Activated naive CD8-positive, alpha-beta T cell treated with anti-CD3 and anti-CD28 coated beads for 36 hours (primary cell): ENCODE data around the gene GABBR1. TPM values are rescaled to one million over a fixed set of nuclear protein-coding genes. Genes with fewer than 3 reads are reported as not detected.

Experiments
- DNase-seq: peaks from one replicate; pipeline ENCODE4 v3.0.0; 2021
- H3K27ac Mint-ChIP-seq: one replicate; pipeline ENCODE4 v1.8.0; 2022; ENCODE audit warnings: mild to moderate bottlenecking, moderate library complexity, mixed read lengths
- H3K27me3 Mint-ChIP-seq: one replicate; pipeline ENCODE4 v1.8.0; 2022; ENCODE audit warnings: mild to moderate bottlenecking, mixed read lengths
- H3K36me3 Mint-ChIP-seq: one replicate; pipeline ENCODE4 v1.8.0; 2021; ENCODE audit warnings: mild to moderate bottlenecking, mixed read lengths
- H3K4me1 Mint-ChIP-seq: one replicate; pipeline ENCODE4 v1.8.0; 2021; ENCODE audit warnings: mixed read lengths
- H3K4me3 Mint-ChIP-seq: one replicate; pipeline ENCODE4 v1.8.0; 2022; ENCODE audit warnings: mild to moderate bottlenecking, moderate library complexity, mixed read lengths
- H3K9me3 Mint-ChIP-seq: one replicate; pipeline ENCODE4 v1.8.0; 2022; ENCODE audit warnings: mixed read lengths
- total RNA-seq, 2 experiments: library from RNA; stranded (reverse); gene quantifications; one replicate each; pipeline ENCODE4 v1.2.3, GENCODE V29; 2021

GABBR1 gene
- total RNA-seq, 2 experiments from 2014 or later = 7.2 to 7.6 TPM

- H3K36me3 Mint-ChIP-seq = no peaks in the 10 kb centered on the region
- peaks cover 51% of the 10 kb centered on the region for H3K27me3 Mint-ChIP-seq
- DNase-seq = peak; percentile 37
- H3K27ac Mint-ChIP-seq = peak overlapping the region; percentile 87
- no peaks in the 10 kb centered on the region for H3K9me3 Mint-ChIP-seq
- peaks cover 16% of the 10 kb centered on the region for H3K4me1 Mint-ChIP-seq
- H3K4me3 Mint-ChIP-seq = peak overlapping the region; percentile 73
Observed at GRCh38 chr6:29553268-29554057, 79.5 kb downstream of the GABBR1 start.

GRCh38 chr6:29552512-29553051 lies 80.4 kb downstream of the GABBR1 start:
- Mint-ChIP-seq H3K27me3 (peaks cover 58% of the 10 kb centered on the region), H3K9me3 (no peaks in the 10 kb centered on the region), H3K4me3 (peak overlapping the region; percentile 73), H3K27ac (peak overlapping the region; percentile 87), H3K36me3 (no peaks in the 10 kb centered on the region), H3K4me1 (peaks cover 16% of the 10 kb centered on the region)
- no peak for DNase-seq

DNA sequence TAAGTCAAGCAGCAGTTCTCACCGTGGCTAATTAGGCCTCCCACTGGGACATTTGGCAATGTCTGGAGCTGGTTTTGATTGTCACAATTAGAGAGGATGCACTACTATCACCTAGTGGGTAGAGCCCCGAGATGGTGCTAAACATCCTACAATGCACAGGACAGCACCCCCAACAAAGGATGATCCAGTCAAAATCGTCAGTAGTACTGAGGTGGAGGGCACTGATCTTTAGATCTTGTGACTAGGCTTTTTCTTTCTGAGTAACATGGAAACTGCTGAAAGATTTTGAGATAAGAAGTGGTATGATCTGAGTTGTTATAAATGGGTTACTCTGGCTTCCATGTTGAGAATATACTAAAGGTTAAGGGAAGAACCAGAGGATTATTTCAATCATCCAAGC lies 85.4 kb downstream of the GABBR1 start:
- Mint-ChIP-seq H3K36me3 (no peaks in the 10 kb centered on the region), H3K4me3 (no peak overlapping the region)
- no peak for DNase-seq

DNA sequence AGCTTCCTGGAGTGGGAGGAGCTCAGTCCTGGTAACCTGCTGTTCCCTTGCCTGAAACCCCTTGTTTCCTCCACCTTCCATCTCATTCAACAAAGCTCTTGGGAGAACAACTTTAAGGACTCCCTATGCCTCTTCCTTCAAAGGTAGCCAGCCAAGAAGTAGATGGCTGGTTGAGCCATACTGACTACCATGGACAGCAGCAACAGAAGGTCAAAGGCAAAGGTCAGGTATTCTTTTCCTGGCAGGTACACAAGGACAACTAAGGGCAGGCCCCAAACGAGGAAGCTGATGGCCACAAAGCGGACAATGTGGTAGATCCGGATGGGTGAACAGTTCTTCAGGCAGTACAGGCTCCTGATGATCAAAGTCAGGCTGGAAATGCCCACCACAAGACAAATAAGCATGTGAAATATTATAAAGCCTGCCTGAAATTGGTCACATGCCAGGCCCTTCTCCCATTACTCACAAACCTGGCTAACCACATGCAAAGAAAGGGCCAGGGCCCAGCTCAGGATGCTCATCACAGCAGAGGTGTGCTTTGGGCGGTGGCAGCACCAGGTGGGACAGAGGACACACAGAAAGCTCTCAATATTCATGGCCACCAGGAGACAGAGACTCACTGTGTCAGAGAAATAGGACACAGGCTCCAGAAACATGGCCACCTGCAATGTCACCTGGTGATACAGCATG lies 95.1 kb downstream of the GABBR1 start:
- Mint-ChIP-seq H3K27ac (no peak overlapping the region), H3K4me1 (peaks cover 3% of the 10 kb centered on the region), H3K36me3 (no peaks in the 10 kb centered on the region), H3K27me3 (peaks cover 27% of the 10 kb centered on the region), H3K4me3 (no peak overlapping the region), H3K9me3 (no peaks in the 10 kb centered on the region)
- DNase-seq = no peak

More for the DNA sequence above, 85.4 kb downstream of the GABBR1 start:
- H3K27me3 Mint-ChIP-seq = peaks cover 30% of the 10 kb centered on the region
- H3K4me1 Mint-ChIP-seq = peaks cover 8% of the 10 kb centered on the region
- H3K27ac Mint-ChIP-seq = no peak overlapping the region
- H3K9me3 Mint-ChIP-seq = no peaks in the 10 kb centered on the region

GRCh38 chr6:29532320-29532951 lies 100.5 kb downstream of the GABBR1 start:
- H3K36me3 Mint-ChIP-seq = no peaks in the 10 kb centered on the region
- no peak overlapping the region for H3K27ac Mint-ChIP-seq
- peaks cover 15% of the 10 kb centered on the region for H3K27me3 Mint-ChIP-seq
- DNase-seq = no peak
- no peak overlapping the region for H3K4me3 Mint-ChIP-seq
- peaks cover 6% of the 10 kb centered on the region for H3K4me1 Mint-ChIP-seq
- no peaks in the 10 kb centered on the region for H3K9me3 Mint-ChIP-seq

DNA sequence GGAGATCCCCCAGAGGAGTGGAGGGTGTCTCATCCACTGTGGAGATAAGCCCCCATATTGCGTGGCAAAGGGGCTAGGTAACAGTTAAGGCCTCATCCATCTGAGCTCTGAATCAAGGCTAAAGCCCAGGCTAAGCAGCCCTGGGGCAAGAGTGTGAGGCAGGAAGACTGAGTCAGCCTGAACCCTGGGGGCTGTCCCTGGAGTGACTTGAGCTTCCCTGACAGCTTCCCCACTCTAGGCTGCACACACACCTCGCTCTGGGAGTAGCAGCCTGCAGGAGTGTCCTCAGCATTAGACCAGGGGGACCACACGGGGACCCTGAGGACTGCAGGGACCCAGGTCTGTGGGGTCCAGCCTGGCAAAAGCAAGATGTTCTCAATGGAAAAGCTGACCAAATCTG lies 101.3 kb downstream of the GABBR1 start:
- H3K9me3 Mint-ChIP-seq = no peaks in the 10 kb centered on the region
- no peaks in the 10 kb centered on the region for H3K36me3 Mint-ChIP-seq
- peaks cover 3% of the 10 kb centered on the region for H3K4me1 Mint-ChIP-seq
- H3K27ac Mint-ChIP-seq = no peak overlapping the region
- peak; percentile 22 for DNase-seq
- peaks cover 15% of the 10 kb centered on the region for H3K27me3 Mint-ChIP-seq
- H3K4me3 Mint-ChIP-seq = no peak overlapping the region

DNA sequence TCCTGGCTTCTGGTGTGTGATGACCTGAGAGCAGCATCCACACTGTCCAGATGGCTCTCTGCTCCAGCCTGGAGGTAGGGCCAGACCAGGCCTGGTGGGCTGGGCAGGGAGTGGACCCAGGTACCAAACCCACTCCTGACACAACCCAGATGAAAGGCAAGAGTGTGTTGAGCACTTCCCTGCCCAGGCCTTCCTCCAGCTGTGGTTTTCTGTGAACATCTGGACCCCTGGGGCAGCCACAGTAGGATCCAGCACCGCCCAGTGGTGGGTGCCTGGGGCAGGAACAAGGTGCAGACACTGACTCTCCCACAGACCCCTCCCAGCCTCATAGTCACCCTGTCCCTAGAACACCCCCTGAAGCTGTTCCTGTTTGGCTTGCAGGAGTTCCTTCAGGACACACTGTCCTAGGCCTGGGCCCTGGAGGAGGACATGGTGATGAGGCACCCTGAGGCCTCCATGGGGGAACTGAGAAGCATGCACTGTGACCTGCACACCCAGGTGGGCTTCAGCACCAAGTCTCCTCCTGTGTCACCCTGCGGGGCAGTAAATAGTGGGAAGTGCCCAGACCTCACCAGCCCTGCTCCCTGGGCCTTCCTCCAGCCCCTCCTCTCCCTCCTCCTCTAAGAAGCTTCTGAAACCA lies 102.2 kb downstream of the GABBR1 start:
- Mint-ChIP-seq H3K27me3 (peaks cover 22% of the 10 kb centered on the region), H3K4me1 (peaks cover 3% of the 10 kb centered on the region), H3K4me3 (no peak overlapping the region), H3K9me3 (no peaks in the 10 kb centered on the region), H3K36me3 (no peaks in the 10 kb centered on the region), H3K27ac (no peak overlapping the region)
- DNase-seq = no peak

GRCh38 chr6:29529956-29530355 lies 103.0 kb downstream of the GABBR1 start:
- no peaks in the 10 kb centered on the region for H3K36me3 Mint-ChIP-seq
- peaks cover 31% of the 10 kb centered on the region for H3K27me3 Mint-ChIP-seq
- H3K9me3 Mint-ChIP-seq = no peaks in the 10 kb centered on the region
- H3K4me3 Mint-ChIP-seq = no peak overlapping the region
- no peak for DNase-seq
- no peak overlapping the region for H3K27ac Mint-ChIP-seq
- peaks cover 3% of the 10 kb centered on the region for H3K4me1 Mint-ChIP-seq

DNA sequence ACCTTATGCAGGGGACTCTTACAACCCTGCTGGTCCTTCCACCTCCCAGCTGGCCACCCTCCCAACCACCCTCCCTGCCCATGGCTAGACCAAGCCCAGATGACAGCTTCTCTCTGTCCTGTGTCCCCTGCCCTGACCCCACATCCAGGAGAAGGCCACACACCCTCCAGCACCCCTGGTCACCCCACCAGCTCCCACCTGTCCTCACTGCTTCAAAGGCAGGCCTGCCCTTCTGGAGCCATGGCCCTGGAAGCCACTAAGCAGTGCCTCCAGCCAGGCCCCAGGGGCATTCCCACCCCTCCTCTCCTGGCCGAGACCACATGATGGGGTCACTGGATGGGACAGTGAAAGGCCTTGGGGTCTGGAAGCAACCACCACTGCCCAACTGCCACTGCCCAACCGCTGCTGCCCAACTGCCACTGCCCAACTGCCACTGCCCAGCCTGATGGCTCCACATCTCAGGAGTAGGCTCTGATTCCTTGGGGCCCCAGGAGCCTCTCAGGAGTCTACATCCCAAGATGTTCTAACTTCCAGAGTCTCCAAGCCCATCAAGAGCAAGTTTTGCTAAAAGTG lies 103.9 kb downstream of the GABBR1 start:
- Mint-ChIP-seq H3K4me1 (peaks cover 3% of the 10 kb centered on the region), H3K4me3 (no peak overlapping the region), H3K27ac (no peak overlapping the region), H3K27me3 (peaks cover 38% of the 10 kb centered on the region), H3K36me3 (no peaks in the 10 kb centered on the region), H3K9me3 (no peaks in the 10 kb centered on the region)
- no peak for DNase-seq

DNA sequence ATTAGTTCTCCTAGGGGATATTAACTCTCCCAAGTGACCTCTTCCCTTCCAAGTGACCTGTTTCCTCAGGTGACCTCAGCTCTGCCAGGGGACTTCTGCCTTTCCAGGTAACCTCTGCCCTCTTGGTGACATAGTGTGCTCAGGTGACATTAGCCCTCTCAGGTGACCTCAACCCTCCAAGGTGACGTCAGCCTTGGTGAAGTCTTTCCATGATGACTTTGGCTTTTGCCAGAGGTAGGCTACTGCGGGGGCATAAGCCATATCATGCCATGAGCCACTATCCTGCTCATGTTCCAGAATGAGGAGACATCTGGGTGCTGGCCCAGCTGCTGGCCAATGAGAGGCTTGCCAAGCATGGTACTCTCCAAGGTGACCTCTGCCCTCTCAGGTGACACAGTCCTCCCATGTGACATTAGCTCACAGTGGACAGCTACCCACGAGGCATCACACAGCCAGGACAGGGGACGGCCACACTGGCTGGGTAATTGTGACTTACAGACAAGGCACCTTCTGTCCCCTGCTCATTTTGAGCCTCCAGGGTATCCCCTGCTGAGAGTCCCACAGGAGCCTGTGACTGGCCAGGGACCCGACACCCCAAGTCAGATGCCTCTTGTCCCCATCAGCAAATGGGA lies 104.6 kb downstream of the GABBR1 start:
- Mint-ChIP-seq H3K9me3 (no peaks in the 10 kb centered on the region), H3K4me3 (no peak overlapping the region), H3K27ac (no peak overlapping the region), H3K36me3 (no peaks in the 10 kb centered on the region), H3K4me1 (peaks cover 3% of the 10 kb centered on the region), H3K27me3 (peaks cover 37% of the 10 kb centered on the region)
- DNase-seq = no peak

DNA sequence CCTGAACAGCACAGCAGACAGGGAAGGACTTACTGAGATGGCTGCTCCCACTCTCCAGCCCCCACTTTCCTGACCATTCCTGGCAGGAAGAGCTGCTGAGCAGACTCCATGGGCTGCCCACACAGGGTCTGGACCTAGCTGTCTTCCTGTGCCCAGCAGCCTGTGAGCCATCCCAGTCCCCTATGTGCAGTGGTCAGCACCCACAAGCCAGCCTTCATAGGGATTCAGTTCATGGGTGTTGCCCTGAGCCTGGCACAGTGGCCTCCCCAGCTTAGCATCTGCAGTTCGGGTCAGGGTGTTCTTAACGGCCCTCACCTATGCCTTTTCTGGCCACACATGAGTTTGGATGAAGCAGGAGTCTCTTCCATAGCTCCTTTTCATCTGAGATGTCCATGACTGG lies 105.4 kb downstream of the GABBR1 start:
- DNase-seq = no peak
- Mint-ChIP-seq H3K4me3 (no peak overlapping the region), H3K27ac (no peak overlapping the region), H3K36me3 (no peaks in the 10 kb centered on the region), H3K4me1 (peaks cover 6% of the 10 kb centered on the region), H3K9me3 (peaks cover 3% of the 10 kb centered on the region), H3K27me3 (peaks cover 43% of the 10 kb centered on the region)

DNA sequence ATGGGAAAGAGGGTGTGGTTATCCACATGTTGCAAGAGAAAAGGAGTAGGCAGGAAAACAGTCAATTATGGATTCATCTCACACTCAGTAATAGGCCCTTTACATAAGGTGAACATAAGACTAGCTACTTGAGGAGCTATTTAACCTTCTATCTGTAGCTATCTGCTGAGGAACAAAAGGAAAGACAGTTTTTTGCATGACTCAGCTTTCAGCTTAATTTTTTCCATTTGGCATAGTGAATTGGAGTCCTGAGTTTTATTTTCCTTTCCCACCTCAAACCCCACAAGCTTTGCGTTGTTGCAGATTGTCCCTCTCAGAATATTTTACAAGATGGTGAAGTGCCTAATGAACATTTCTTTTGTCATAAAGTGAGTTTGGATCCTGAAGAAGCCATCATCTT lies 105.9 kb downstream of the GABBR1 start:
- Mint-ChIP-seq H3K4me3 (no peak overlapping the region), H3K4me1 (peaks cover 6% of the 10 kb centered on the region), H3K9me3 (peaks cover 3% of the 10 kb centered on the region), H3K27me3 (peaks cover 43% of the 10 kb centered on the region), H3K27ac (no peak overlapping the region), H3K36me3 (no peaks in the 10 kb centered on the region)
- DNase-seq = no peak

DNA sequence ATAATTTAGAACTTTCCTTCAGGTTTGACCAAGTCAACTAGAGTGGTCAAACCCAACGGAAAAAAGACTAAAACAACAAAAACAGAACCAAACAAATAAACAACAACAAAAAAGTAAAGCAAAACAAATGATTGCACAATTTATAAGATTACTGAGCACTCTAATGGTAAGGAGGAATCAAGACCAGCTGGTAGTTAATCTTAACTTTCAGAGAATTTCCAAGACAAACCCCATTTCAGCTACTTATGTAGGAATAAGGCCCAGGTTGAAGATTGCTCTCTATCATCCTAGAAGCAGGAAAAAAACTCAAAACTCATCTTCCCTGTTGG lies 107.7 kb downstream of the GABBR1 start:
- H3K4me1 Mint-ChIP-seq = peaks cover 6% of the 10 kb centered on the region

More for the DNA sequence above, 107.7 kb downstream of the GABBR1 start:
- peaks cover 3% of the 10 kb centered on the region for H3K9me3 Mint-ChIP-seq
- DNase-seq = no peak
- H3K4me3 Mint-ChIP-seq = no peak overlapping the region
- no peak overlapping the region for H3K27ac Mint-ChIP-seq
- peaks cover 43% of the 10 kb centered on the region for H3K27me3 Mint-ChIP-seq
- H3K36me3 Mint-ChIP-seq = no peaks in the 10 kb centered on the region
